IMR-90 (cell line): ENCODE data around the gene COX5B. TPM values are rescaled to one million over a fixed set of nuclear protein-coding genes. Genes with fewer than 3 reads are reported as not detected.

Experiments used
- ATAC-seq: fragments of 200-7000 bp; cut with Tn5 transposase; 2 replicates; pipeline ENCODE4 v1.9.1; 2020; ENCODE audit warnings: low read depth, mild to moderate bottlenecking, moderate library complexity
- BruUV-seq: library from RNA; stranded (reverse); fragments of 400-500 nt; replicated peaks from 2 replicates; lab custom pipeline; 2021; lab: Mats Ljungman, UMichigan
- CTCF ChIA-PET: fragments of 300-600 bp; formaldehyde crosslinking; extraction: SDS; loops from one replicate; lab custom pipeline; 2021; ENCODE audit warnings: antibody characterized with exemption; lab: Yijun Ruan, JAX
- POLR2A ChIA-PET: fragments of 300-600 bp; sonication (Branson Sonifier 250); formaldehyde crosslinking; loops from one replicate; lab custom pipeline; 2022; ENCODE audit warnings: antibody characterized with exemption; ENCODE audit not compliant: unreplicated experiment; lab: Charles Lee
- DNase-seq: peaks from one replicate; pipeline ENCODE4 v3.0.0; 2013
- H2AFZ ChIP-seq: replicated peaks from 2 replicates; pipeline ENCODE3; 2013; ENCODE audit warnings: low read length, mild to moderate bottlenecking; ENCODE audit not compliant: poor library complexity
- H2AK5ac ChIP-seq: 2 replicates; pipeline ENCODE4 v1.6.1; 2013; ENCODE audit warnings: low read depth, low read length, inconsistent platforms
- H2AK9ac ChIP-seq: replicated peaks from 2 replicates; pipeline ENCODE3; 2013; ENCODE audit warnings: mild to moderate bottlenecking, low read depth, low read length, moderate library complexity; ENCODE audit not compliant: poor library complexity
- H2BK120ac ChIP-seq: 2 replicates; pipeline ENCODE4 v1.6.1; 2013; ENCODE audit warnings: low read depth, low read length, inconsistent platforms
- H2BK15ac ChIP-seq: 3 replicates; pipeline ENCODE4 v1.6.1; 2013; ENCODE audit warnings: low read depth, low read length, inconsistent platforms
- H2BK20ac ChIP-seq: 2 replicates; pipeline ENCODE4 v1.6.1; 2013; ENCODE audit warnings: low read depth, mild to moderate bottlenecking, inconsistent platforms, low read length, moderate library complexity
- H2BK5ac ChIP-seq: 2 replicates; pipeline ENCODE4 v1.6.1; 2013; ENCODE audit warnings: mild to moderate bottlenecking, low read depth, low read length, inconsistent platforms; ENCODE audit not compliant: poor library complexity, severe bottlenecking
- H3K14ac ChIP-seq: replicated peaks from 2 replicates; pipeline ENCODE4 v1.6.1; 2013; ENCODE audit warnings: low read depth, low read length, inconsistent platforms
- H3K18ac ChIP-seq: 2 replicates; pipeline ENCODE4 v1.6.1; 2013; ENCODE audit warnings: low read depth, low read length, control low read depth
- H3K23ac ChIP-seq: 2 replicates; pipeline ENCODE4 v1.6.1; 2013; ENCODE audit warnings: low read depth, low read length, inconsistent platforms
- H3K27ac ChIP-seq: 2 replicates; pipeline ENCODE4 v1.5.1; 2013; ENCODE audit warnings: mild to moderate bottlenecking, control low read depth, low read length; ENCODE audit not compliant: insufficient read depth
- H3K27me3 ChIP-seq: 2 replicates; pipeline ENCODE4 v1.6.1; 2013; ENCODE audit warnings: low read length; ENCODE audit not compliant: control insufficient read depth, insufficient read depth
- H3K36me3 ChIP-seq: 2 replicates; pipeline ENCODE4 v1.6.1; 2013; ENCODE audit warnings: low read length, mixed read lengths; ENCODE audit not compliant: control insufficient read depth, insufficient read depth
- H3K4ac ChIP-seq: 2 replicates; pipeline ENCODE4 v1.6.1; 2013; ENCODE audit warnings: low read depth, low read length, inconsistent platforms
- H3K4me1 ChIP-seq: 2 replicates; pipeline ENCODE4 v1.6.1; 2013; ENCODE audit warnings: low read length, mixed read lengths; ENCODE audit not compliant: control insufficient read depth, insufficient read depth
- H3K4me2 ChIP-seq: 2 replicates; pipeline ENCODE4 v1.6.1; 2013; ENCODE audit warnings: low read depth, mild to moderate bottlenecking, control low read depth, low read length, moderate library complexity
- H3K4me3 ChIP-seq: 2 replicates; pipeline ENCODE4 v1.5.1; 2013; ENCODE audit warnings: low read depth, mild to moderate bottlenecking, control low read depth, low read length, moderate library complexity; ENCODE audit not compliant: insufficient read depth
- H3K56ac ChIP-seq: 2 replicates; pipeline ENCODE4 v1.6.1; 2013; ENCODE audit warnings: low read length, inconsistent platforms; ENCODE audit not compliant: insufficient read depth; ENCODE audit errors: extremely low read depth
- H3K79me1 ChIP-seq, 2 experiments: 2 replicates each; pipeline ENCODE4 v1.6.1; 2013; ENCODE audit warnings: low read length in 2 of 2, inconsistent platforms in 1 of 2, low read depth in 1 of 2
- H3K9ac ChIP-seq: 2 replicates; pipeline ENCODE4 v1.6.1; 2013; ENCODE audit warnings: low read depth, low read length, control low read depth
- H3K9me1 ChIP-seq: 2 replicates; pipeline ENCODE4 v1.6.1; 2013; ENCODE audit warnings: low read length, inconsistent platforms; ENCODE audit not compliant: insufficient read depth
- H3K9me3 ChIP-seq: 2 replicates; pipeline ENCODE4 v1.6.1; 2013; ENCODE audit warnings: low read length; ENCODE audit not compliant: control insufficient read depth, insufficient read depth
- H4K20me1 ChIP-seq: 2 replicates; pipeline ENCODE4 v1.6.1; 2013; ENCODE audit warnings: low read length, inconsistent platforms; ENCODE audit not compliant: insufficient read depth
- H4K5ac ChIP-seq: 2 replicates; pipeline ENCODE4 v1.6.1; 2013; ENCODE audit warnings: mild to moderate bottlenecking, low read depth, low read length, control low read depth
- H4K8ac ChIP-seq, 2 experiments: 2 replicates each; pipeline ENCODE4 v1.6.1; 2013; ENCODE audit warnings: low read depth in 2 of 2, low read length in 2 of 2, control low read depth in 1 of 2, inconsistent platforms in 1 of 2
- H4K91ac ChIP-seq: 2 replicates; pipeline ENCODE4 v1.6.1; 2013; ENCODE audit warnings: low read depth, low read length, inconsistent platforms; ENCODE audit not compliant: insufficient read depth
- BHLHE40 ChIP-seq: fragments of 150-350 bp; IDR thresholded peaks from 2 replicates; pipeline ENCODE4 v1.6.1; 2016; ENCODE audit warnings: mild to moderate bottlenecking, low read depth, low read length
- CEBPB ChIP-seq: IDR thresholded peaks from 2 replicates; pipeline ENCODE4 v1.6.1; 2012; ENCODE audit warnings: low read depth, low read length, improper control_type of control experiment
- CHD1 ChIP-seq: IDR thresholded peaks from 2 replicates; pipeline ENCODE4 v1.6.1; 2012; ENCODE audit warnings: low read depth, low read length, improper control_type of control experiment
- CTCF ChIP-seq: conservative IDR thresholded peaks from 2 replicates; pipeline ENCODE4 v1.5.1; 2012; ENCODE audit warnings: mild to moderate bottlenecking, low read depth, low read length, improper control_type of control experiment
- ELK1 ChIP-seq: fragments of 150-350 bp; IDR thresholded peaks from 2 replicates; pipeline ENCODE4 v1.6.1; 2016; ENCODE audit warnings: low read depth, mild to moderate bottlenecking, low read length, moderate library complexity, borderline replicate concordance
- FOS ChIP-seq: fragments of 150-350 bp; IDR thresholded peaks from 2 replicates; pipeline ENCODE4 v1.6.1; 2016; ENCODE audit warnings: low read depth, low read length
- MAFK ChIP-seq: IDR thresholded peaks from 2 replicates; pipeline ENCODE4 v1.6.1; 2012; ENCODE audit warnings: low read depth, low read length, improper control_type of control experiment
- MAZ ChIP-seq: IDR thresholded peaks from 2 replicates; pipeline ENCODE4 v1.6.1; 2012; ENCODE audit warnings: low read depth, mild to moderate bottlenecking, low read length, improper control_type of control experiment, moderate library complexity, borderline replicate concordance
- MXI1 ChIP-seq: IDR thresholded peaks from 2 replicates; pipeline ENCODE4 v1.6.1; 2012; ENCODE audit warnings: low read depth, mild to moderate bottlenecking, low read length, moderate library complexity, borderline replicate concordance
- POLR2A ChIP-seq: IDR thresholded peaks from 2 replicates; pipeline ENCODE4 v1.6.1; 2012; ENCODE audit warnings: mild to moderate bottlenecking, low read depth, low read length
- RAD21 ChIP-seq: IDR thresholded peaks from 2 replicates; pipeline ENCODE4 v1.6.1; 2012; ENCODE audit warnings: low read length, improper control_type of control experiment
- RCOR1 ChIP-seq: IDR thresholded peaks from 2 replicates; pipeline ENCODE4 v1.6.1; 2012; ENCODE audit warnings: mild to moderate bottlenecking, low read length, improper control_type of control experiment; ENCODE audit not compliant: insufficient replicate concordance
- RFX5 ChIP-seq: IDR thresholded peaks from 2 replicates; pipeline ENCODE4 v1.8.0; 2012; ENCODE audit warnings: low read depth, mild to moderate bottlenecking, low read length, moderate library complexity
- SMC3 ChIP-seq: fragments of 150-350 bp; IDR thresholded peaks from 2 replicates; pipeline ENCODE4 v1.6.1; 2016; ENCODE audit warnings: low read depth, mild to moderate bottlenecking, antibody characterized with exemption, low read length, moderate library complexity
- USF2 ChIP-seq: fragments of 150-350 bp; IDR thresholded peaks from 2 replicates; pipeline ENCODE4 v1.6.1; 2017; ENCODE audit warnings: mild to moderate bottlenecking, antibody characterized with exemption, low read length, low read depth
- WGBS, 2 experiments: methylation state at CpG; one replicate each; pipeline versions ENCODE4 v1.1.5 to v1.1.7; 2013; ENCODE audit warnings: missing lambda C conversion rate in 2 of 2; ENCODE audit not compliant: insufficient read length in 1 of 2; ENCODE audit errors: extremely low coverage in 2 of 2; 5-methylcytosine and 5-hydroxymethylcytosine counted together
- dilution Hi-C: fragments of 300-500 bp; cut with HindIII; formaldehyde crosslinking; loops from one replicate; pipeline ENCODE4 v1.14.3; 2018; ENCODE audit warnings: low sequenced_read_pairs; ENCODE audit not compliant: unreplicated experiment
- in situ Hi-C: fragments of 300-500 bp; cut with MboI; formaldehyde crosslinking; loops from 3 replicates; pipeline ENCODE4 v1.14.3; 2019; ENCODE audit warnings: low sequenced_read_pairs, inconsistent platforms, mixed read lengths
- intact Hi-C: fragments of 100-400 bp; cut with micrococcal nuclease; formaldehyde crosslinking; loops from 2 replicates; pipeline ENCODE4 v1.10.0; 2022
- polyA plus RNA-seq, 3 experiments: library from polyadenylated mRNA; depleted of rRNA; stranded (reverse); fragments of >200 nt; gene quantifications; 2 replicates each; pipeline ENCODE4 v1.2.3, GENCODE V29; 2012; ENCODE audit warnings: low replicate concordance in 1 of 3
- total RNA-seq: library from RNA; depleted of rRNA; stranded (reverse); fragments of >200 nt; gene quantifications from 2 replicates; pipeline ENCODE4 v1.2.3, GENCODE V29; 2012

The COX5B gene
- total and polyA plus RNA-seq, 2 of the 4 experiments (the other 2 are of a cell fraction): 140 to 272 TPM

- ChIA-PET CTCF (interaction anchor here (1.0 to 1.5 kb wide), 4 partner anchors 11 to 61 kb away, joined by 3 to 5 read pairs (median 4); no protein-coding TSS in a partner anchor), POLR2A (interaction anchor here (2.8 kb wide), 1 partner anchor 19 kb away, joined by 15 read pairs; the partner anchor contains the start of gene COX5B)
- Histone ChIP-seq H3K56ac (peak overlapping the region; percentile 43; the same call in 1 of the 2 replicates), H3K27me3 (no peaks in the 10 kb centered on the region), H4K20me1 (0 out of 2 replicates have a peak, but pooled peaks cover 8% of the 10 kb centered on the region), H2BK20ac (no peak overlapping the region), H3K36me3 (0 out of 2 replicates have a peak, but pooled peaks cover 2% of the 10 kb centered on the region), H2AK9ac (peak overlapping the region; percentile 56), H2AFZ (peak overlapping the region; percentile 98), H3K4me2 (peak overlapping the region; percentile 81), H4K8ac (peak overlapping the region; percentile 40 to 66), H3K4ac (0 out of 2 replicates have a peak overlapping the region, but pooled peaks have one; percentile 25), H2AK5ac (no peak overlapping the region), H4K91ac (no peak overlapping the region), H3K4me1 (peaks cover 9% of the 10 kb centered on the region), H3K9me3 (no peaks in the 10 kb centered on the region), H3K27ac (peak overlapping the region; percentile 78), H3K4me3 (peak overlapping the region; percentile 57), H4K5ac (no peak overlapping the region), H3K18ac (no peak overlapping the region), H3K9me1 (peaks cover 9% of the 10 kb centered on the region), H3K14ac (peak overlapping the region; percentile 54), H2BK15ac (no peak overlapping the region), H3K23ac (no peak overlapping the region), H2BK5ac (peak overlapping the region; percentile 41), H3K79me1 (peaks cover 12 to 35% of the 10 kb centered on the region in 2 experiments; a peak in 3 of 4 replicates), H2BK120ac (peak overlapping the region; percentile 76; the same call in 1 of the 2 replicates), H3K9ac (peak overlapping the region; percentile 63)
- no CpG with 5 or more reads among the region's 21 CpGs for WGBS, 2 experiments
- in situ Hi-C loops: loop anchor here (25.0 kb wide), 1 partner anchor 1602 kb away; no protein-coding TSS in a partner anchor
- no peak for DNase-seq
- no peak for ATAC-seq
- TSS peak; percentile 40 for BruUV-seq
- TF ChIP-seq MXI1 (no peak), CTCF (no peak), FOS (no peak), MAZ (no peak), RAD21 (no peak), ELK1 (no peak), CEBPB (no peak), RFX5 (no peak), CHD1 (no peak), POLR2A (no peak), USF2 (no peak), MAFK (no peak), RCOR1 (no peak), BHLHE40 (no peak), SMC3 (no peak)
- dilution Hi-C loops: no loop called here
- intact Hi-C loops: loop anchor here (1.0 kb wide), 2 partner anchors 33 to 74 kb away; no protein-coding TSS in a partner anchor
These were observed 18.7 kb downstream of the COX5B start for GRCh38 chr2:97664636-97664970.
